ENCODE results near the gene COQ8A.

- TF ChIP-seq CTCF (IDR thresholded peaks at IDR 0.05) (no peak), POLR2A (IDR thresholded peaks at IDR 0.05) (no peak)
Observed at GRCh38 chr1:227004796-227005195, 64.7 kb downstream of the COQ8A start.

Data from gastroesophageal sphincter (tissue), 3 donors.